ENCODE measurements around the gene C3orf18.
"Not testable (repeated sequence)": the region's sequence is repeated elsewhere in the genome, so short reads cannot be mapped to it uniquely, and the experiment has no call there.

The C3orf18 gene

DNA sequence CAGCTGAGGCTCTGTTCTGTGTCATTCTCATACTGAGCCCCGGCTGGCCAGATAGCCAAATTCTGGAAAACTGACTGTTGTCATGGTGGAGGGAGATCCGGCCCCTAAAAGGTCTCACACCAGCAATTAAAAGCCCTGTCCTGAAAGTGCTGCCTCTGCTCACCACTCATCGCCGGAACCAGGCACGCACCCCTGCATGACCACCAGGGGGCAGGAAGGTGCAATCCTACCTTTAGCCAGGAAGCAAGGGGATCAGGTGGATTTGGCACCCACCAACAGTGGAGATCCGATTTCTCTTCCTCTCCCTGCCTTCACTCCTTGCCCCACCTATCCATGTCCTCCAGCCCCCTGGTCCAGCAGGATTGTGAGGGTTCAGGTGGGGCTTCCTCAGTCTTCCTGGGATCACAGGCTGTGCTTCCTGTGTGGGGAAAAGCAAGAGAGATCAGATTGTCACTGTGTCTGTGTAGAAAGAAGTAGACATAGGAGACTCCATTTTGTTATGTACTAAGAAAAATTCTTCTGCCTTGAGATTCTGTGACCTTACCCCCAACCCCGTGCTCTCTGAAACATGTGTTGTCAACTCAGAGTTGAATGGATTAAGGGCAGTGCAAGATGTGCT lies 48.0 kb downstream of the C3orf18 start:
- peak; percentile 52 for DNase-seq

DNA sequence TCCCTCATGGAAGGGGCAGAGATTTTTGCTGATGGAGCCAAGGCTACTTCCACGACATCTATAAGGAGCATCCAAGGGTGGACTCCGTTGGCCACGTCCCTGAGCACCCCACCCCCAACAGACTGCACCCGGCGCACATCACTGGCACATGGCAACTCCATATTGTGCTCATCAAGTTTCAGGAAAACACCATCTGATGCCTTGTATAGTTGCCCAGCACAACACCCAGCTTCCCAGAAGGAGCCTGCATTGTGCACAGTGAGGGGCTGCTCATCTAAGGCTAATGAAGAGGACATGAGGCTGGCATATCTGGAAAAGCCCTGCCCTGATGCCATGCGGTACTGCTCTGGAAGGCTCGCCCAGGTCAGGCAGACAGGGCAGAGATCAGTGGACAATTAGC lies 49.1 kb downstream of the C3orf18 start:
- DNase-seq, result no peak

DNA sequence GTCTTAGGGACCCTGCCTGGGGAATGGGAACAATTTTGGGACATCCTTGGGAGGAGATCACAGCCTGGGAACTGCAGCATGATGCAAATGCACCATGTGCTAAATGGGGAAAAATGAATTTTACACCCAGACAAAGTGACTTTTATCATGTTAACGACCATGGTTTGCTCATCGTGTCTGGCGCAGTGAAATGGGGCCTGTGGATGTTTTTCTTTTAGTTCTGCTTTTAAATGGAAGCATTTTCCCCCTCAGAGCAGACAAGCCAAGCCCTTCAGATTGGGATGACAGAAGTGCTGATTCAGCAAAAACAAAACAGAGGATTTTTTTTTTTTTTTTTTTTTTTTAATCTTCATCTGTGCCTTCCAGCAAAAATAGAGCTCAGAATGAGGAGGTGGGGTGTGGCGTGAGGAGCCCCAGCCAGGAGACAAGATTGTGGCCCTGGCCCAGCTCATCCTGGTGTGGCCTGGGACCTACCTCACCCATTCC lies 49.8 kb downstream of the C3orf18 start:
- no peak for DNase-seq

DNA sequence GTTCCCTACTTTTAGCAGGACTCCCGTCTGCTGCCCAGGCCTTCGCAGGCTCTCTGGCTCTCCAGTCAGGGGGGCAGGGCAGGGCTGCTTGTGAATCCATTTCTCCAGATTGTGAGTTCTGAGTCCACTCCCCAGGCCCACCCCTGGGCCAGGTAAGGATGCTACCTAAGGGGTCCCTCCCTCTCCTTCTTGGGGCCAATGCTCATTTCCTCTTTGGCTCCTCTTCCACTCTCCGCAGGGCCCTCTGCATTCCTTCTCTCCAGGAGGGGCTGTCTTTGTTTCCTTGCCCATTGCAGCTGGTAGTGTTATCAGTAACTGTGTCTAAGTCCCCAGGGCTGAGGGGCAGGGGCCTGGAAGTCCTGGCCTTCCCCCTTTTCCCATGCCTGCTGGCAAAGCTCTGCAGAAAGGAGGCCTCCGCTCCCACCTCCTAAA lies 51.1 kb downstream of the C3orf18 start:
- no peak for DNase-seq

DNA sequence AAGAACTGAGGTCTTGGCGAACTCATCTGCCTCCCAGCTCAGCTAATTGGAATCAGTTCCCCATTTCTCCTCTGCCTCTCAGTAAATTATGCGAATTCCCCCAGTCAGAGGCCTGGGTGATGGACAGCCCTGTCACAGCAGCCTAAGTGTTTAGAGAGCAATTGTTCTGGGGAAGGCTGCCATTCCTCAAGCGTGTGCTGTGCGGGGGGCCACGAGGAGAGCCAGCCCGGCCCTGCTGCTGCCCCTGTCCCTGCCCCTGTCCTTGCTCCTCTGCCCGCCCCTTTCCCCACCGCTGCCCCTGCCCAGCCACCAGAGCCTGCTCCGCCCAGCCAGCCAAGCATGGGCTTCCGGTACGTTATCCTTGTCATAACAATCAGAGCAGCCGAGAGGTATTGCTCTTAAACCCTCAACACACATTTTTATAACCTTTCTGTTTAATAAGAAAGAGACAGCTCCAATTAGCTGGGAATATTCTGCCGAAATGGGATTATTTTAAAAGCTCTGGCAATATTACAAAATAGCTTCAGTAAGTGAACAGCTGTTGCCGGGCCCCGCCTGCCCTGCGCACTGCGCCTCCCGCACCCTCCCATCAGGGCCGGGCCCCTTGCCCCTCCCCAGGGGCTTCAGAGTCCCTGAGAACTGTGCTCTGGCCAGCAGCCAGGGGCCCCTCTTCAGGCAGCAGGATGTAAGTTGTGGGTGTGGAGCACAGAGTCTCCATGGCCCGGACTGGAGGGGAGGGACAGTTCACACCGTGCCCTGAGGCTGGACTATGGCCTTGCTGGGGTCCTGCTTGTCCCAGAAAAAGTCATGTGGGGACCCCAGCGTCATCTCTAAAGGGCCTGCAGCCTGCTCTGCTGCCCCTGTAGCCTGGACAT lies 51.7 kb downstream of the C3orf18 start:
- DNase-seq, result peak; percentile 22

DNA sequence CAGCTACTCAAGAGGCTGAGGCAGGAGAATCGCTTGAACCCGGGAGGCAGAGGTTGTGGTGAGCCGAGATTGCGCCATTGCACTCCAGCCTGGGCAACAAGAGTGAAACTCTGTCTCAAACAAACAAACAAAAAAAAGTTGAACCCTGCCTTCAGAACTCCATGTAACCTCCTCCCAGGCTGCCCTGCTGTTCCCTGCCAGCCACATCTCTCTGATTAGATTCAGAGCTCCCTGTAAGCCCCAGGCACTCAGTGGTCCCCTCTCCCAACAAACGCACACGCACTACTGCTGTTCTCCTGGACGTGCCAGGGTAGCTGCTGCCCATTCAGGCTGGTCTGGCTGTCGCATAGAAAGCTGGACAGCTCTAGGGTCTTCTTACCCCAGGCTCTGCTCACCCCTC lies 54.6 kb downstream of the C3orf18 start:
- not testable (repeated sequence) for DNase-seq

DNA sequence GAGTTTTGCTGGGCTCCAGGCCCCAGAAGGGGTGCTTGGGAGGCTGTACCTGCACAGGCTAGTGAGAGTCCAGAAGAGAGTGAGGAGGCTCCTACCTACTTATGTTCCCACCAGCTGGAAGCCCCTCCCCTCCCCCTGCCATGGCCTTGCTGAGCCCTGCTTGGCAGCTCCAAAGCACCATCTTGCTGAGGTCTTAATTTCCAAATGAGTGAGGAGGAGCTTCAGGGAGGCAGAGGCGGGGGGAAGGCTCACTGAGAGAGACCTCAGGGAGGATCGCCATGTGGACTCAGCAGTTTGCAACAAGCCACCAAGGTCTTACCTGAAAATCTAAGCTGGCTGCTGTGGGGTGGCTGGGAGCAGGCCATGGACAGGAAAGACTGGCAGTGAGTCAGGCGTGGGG lies 55.4 kb downstream of the C3orf18 start:
- DNase-seq, result no peak

DNA sequence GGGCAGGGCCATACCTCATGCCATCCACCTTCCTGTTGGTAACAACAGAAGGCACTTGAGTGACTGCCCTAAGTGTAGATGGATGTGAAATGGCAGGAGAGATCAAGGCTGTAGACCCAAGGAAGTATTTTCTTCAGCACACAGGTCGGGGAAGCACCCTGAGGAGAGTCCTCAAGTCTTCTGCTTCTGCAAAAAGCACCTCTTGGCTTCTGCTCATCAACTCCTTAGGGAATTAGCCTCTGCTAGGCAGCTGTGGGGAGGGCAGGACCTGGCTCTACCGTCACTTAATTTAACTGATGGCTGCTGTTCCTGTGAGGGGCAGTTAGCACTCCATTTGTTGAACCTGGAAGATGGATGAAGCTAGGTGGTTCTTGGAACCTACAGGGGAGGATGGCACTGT lies 57.2 kb downstream of the C3orf18 start:
- no peak for DNase-seq

DNA sequence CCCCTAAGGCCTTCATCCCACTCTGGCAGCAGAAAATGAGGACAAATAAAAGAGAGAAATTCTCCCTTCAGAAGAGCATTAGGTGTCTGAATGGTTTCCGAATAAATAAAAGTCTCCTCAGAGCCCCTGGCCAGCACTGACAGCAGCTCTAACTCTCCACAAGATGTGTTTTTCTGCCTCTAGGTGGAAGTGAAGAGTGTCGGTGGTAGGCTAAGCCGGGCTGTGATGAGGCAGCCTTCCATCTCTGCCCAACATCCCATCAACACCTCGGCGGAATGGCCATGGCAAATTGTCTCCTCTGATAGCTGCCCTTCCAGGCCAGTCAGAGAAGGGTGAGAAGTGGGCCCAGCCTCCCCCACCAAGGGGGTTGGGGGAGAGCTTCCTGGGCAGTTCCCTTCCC lies 57.8 kb downstream of the C3orf18 start:
- DNase-seq, result no peak

DNA sequence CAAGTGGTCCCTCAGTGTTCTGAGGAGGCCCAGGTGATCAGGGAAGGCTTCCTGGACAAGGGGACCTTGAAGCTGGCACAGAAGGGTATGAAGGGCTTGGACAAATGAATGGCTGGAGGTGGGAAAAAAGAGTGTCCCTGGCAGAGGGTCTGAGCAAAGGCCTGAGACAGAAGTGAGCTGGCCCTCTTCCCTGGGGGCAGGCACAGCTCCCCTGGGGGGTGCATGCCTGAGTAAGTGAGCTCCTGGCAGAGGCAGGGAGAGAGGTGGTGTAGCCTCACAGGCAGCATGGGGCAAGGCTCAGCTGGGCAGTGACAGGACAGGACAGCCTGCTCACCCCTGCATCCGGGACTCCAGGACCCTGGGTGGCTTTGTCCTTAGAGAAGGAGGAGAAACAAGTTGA lies 58.7 kb downstream of the C3orf18 start:
- DNase-seq, result no peak
